Neural progenitor cell (in vitro differentiated cells): ENCODE data around the gene MPPED1. TPM values are rescaled to one million over a fixed set of nuclear protein-coding genes. Genes with fewer than 3 reads are reported as not detected.

ENCODE experiments used
- DNase-seq: peaks from one replicate; pipeline ENCODE4 v3.0.0-alpha.2; 2016; ENCODE audit warnings: low spot score
- H2AFZ ChIP-seq: fragments of 200-600 bp; sonication (generic); replicated peaks from 2 replicates; pipeline ENCODE4 v1.6.1; 2016; ENCODE audit warnings: antibody characterized with exemption
- H3F3A ChIP-seq: fragments of 200-600 bp; sonication (generic); 2 replicates; pipeline ENCODE4 v1.6.1; 2016; ENCODE audit warnings: antibody characterized with exemption, low read depth
- H3K27ac ChIP-seq: fragments of 200-600 bp; sonication (generic); 2 replicates; pipeline ENCODE4 v1.5.1; 2016; ENCODE audit warnings: mild to moderate bottlenecking
- H3K27me3 ChIP-seq: fragments of 200-600 bp; sonication (generic); 2 replicates; pipeline ENCODE4 v1.6.1; 2016; ENCODE audit warnings: mild to moderate bottlenecking, moderate library complexity
- H3K36me3 ChIP-seq: fragments of 200-600 bp; sonication (generic); 2 replicates; pipeline ENCODE4 v1.5.1; 2016
- H3K4me1 ChIP-seq: fragments of 200-600 bp; sonication (generic); 2 replicates; pipeline ENCODE4 v1.6.1; 2016; ENCODE audit warnings: mixed run types
- H3K4me2 ChIP-seq: fragments of 200-600 bp; sonication (generic); 2 replicates; pipeline ENCODE4 v1.6.1; 2016
- H3K4me3 ChIP-seq: fragments of 200-600 bp; sonication (generic); 2 replicates; pipeline ENCODE4 v1.5.1; 2016
- H3K79me2 ChIP-seq: fragments of 200-600 bp; sonication (generic); 2 replicates; pipeline ENCODE4 v1.6.1; 2016; ENCODE audit warnings: low read depth
- H3K9ac ChIP-seq: fragments of 200-600 bp; sonication (generic); 2 replicates; pipeline ENCODE4 v1.6.1; 2016
- H3K9me3 ChIP-seq: fragments of 200-600 bp; sonication (generic); 2 replicates; pipeline ENCODE4 v1.5.1; 2016; ENCODE audit warnings: low read depth
- H4K20me1 ChIP-seq: fragments of 200-600 bp; sonication (generic); 2 replicates; pipeline ENCODE4 v1.6.1; 2016; ENCODE audit warnings: low read depth
- H3K27ac Mint-ChIP-seq: 3 replicates; pipeline ENCODE4 v1.8.0; 2021; ENCODE audit warnings: mixed read lengths
- H3K27me3 Mint-ChIP-seq: 2 replicates; pipeline ENCODE4 v1.8.0; 2022; ENCODE audit warnings: low read depth, mild to moderate bottlenecking, inconsistent platforms, moderate library complexity, mixed read lengths; ENCODE audit not compliant: insufficient read depth
- H3K36me3 Mint-ChIP-seq: 3 replicates; pipeline ENCODE4 v1.8.0; 2021; ENCODE audit warnings: mixed read lengths
- H3K4me1 Mint-ChIP-seq: 3 replicates; pipeline ENCODE4 v1.8.0; 2021; ENCODE audit warnings: mixed read lengths
- H3K4me3 Mint-ChIP-seq: 3 replicates; pipeline ENCODE4 v1.8.0; 2021; ENCODE audit warnings: mild to moderate bottlenecking, moderate library complexity, mixed read lengths
- H3K9me3 Mint-ChIP-seq: 3 replicates; pipeline ENCODE4 v1.8.0; 2020; ENCODE audit warnings: mixed read lengths
- EZH2 ChIP-seq: fragments of 200-600 bp; sonication (generic); IDR thresholded peaks from 2 replicates; pipeline ENCODE4 v1.6.1; 2017; ENCODE audit warnings: antibody characterized with exemption, mild to moderate bottlenecking, moderate library complexity
- EZH2phosphoT487 ChIP-seq: fragments of 200-600 bp; sonication (generic); IDR thresholded peaks from 2 replicates; pipeline ENCODE4 v1.6.1; 2017; ENCODE audit warnings: antibody characterized with exemption
- total RNA-seq: library from RNA; depleted of rRNA; stranded (reverse); fragments of >200 nt; gene quantifications from 2 replicates; pipeline ENCODE4 v1.2.3, GENCODE V29; 2015; ENCODE audit warnings: low replicate concordance
- TF ChIP-seq, protein P1 (sequence below): fragments of 200-600 bp; sonication (generic); IDR thresholded peaks from 2 replicates; pipeline ENCODE4 v1.5.1; 2017; ENCODE audit warnings: antibody characterized with exemption, mild to moderate bottlenecking

Gene MPPED1
- total RNA-seq, 1 donor from 2014 or later: 2.0 TPM

DNA sequence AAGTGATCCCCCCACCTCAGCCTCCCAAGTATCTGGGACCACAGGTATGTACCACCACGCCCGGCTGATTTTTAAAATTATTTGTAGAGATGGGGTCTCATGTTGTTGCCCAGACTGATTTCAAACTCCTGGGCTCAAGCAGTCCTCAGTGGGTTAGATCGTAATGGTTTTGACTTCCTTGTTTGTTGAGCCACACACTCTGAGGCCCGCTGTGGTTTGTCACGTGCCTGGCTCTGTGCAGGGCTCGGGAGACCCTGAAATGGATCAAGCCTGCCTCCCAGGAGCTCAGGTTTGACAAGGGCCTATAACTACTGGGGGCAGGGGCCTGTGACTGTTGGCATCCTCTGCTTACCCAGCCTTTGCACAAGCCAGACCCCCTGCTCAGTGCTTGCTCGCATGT lies 68.1 kb downstream of the MPPED1 start:
- no peak overlapping the region for H3K4me3 Mint-ChIP-seq
- H3K9me3 ChIP-seq: no peaks in the 10 kb centered on the region
- no peaks in the 10 kb centered on the region for H3K79me2 ChIP-seq
- peaks cover 8% of the 10 kb centered on the region for H3K4me1 ChIP-seq
- TF ChIP-seq EZH2phosphoT487 (no peak), EZH2 (no peak)
- TF ChIP-seq, protein P1, sequence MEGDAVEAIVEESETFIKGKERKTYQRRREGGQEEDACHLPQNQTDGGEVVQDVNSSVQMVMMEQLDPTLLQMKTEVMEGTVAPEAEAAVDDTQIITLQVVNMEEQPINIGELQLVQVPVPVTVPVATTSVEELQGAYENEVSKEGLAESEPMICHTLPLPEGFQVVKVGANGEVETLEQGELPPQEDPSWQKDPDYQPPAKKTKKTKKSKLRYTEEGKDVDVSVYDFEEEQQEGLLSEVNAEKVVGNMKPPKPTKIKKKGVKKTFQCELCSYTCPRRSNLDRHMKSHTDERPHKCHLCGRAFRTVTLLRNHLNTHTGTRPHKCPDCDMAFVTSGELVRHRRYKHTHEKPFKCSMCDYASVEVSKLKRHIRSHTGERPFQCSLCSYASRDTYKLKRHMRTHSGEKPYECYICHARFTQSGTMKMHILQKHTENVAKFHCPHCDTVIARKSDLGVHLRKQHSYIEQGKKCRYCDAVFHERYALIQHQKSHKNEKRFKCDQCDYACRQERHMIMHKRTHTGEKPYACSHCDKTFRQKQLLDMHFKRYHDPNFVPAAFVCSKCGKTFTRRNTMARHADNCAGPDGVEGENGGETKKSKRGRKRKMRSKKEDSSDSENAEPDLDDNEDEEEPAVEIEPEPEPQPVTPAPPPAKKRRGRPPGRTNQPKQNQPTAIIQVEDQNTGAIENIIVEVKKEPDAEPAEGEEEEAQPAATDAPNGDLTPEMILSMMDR: no peak
- no peak overlapping the region for H3K27ac Mint-ChIP-seq
- no peaks in the 10 kb centered on the region for H3K36me3 ChIP-seq
- H3K4me3 ChIP-seq: no peak overlapping the region
- H3F3A ChIP-seq: no peaks in the 10 kb centered on the region
- no peaks in the 10 kb centered on the region for H3K27me3 Mint-ChIP-seq
- H3K9ac ChIP-seq: no peak overlapping the region
- no peaks in the 10 kb centered on the region for H3K27me3 ChIP-seq
- H3K4me2 ChIP-seq: no peak overlapping the region
- H3K4me1 Mint-ChIP-seq: peaks cover 11% of the 10 kb centered on the region
- H3K27ac ChIP-seq: no peak overlapping the region
- H4K20me1 ChIP-seq: no peaks in the 10 kb centered on the region
- no peaks in the 10 kb centered on the region for H3K36me3 Mint-ChIP-seq
- no peak for DNase-seq
- no peaks in the 10 kb centered on the region for H3K9me3 Mint-ChIP-seq
- no peak overlapping the region for H2AFZ ChIP-seq

DNA sequence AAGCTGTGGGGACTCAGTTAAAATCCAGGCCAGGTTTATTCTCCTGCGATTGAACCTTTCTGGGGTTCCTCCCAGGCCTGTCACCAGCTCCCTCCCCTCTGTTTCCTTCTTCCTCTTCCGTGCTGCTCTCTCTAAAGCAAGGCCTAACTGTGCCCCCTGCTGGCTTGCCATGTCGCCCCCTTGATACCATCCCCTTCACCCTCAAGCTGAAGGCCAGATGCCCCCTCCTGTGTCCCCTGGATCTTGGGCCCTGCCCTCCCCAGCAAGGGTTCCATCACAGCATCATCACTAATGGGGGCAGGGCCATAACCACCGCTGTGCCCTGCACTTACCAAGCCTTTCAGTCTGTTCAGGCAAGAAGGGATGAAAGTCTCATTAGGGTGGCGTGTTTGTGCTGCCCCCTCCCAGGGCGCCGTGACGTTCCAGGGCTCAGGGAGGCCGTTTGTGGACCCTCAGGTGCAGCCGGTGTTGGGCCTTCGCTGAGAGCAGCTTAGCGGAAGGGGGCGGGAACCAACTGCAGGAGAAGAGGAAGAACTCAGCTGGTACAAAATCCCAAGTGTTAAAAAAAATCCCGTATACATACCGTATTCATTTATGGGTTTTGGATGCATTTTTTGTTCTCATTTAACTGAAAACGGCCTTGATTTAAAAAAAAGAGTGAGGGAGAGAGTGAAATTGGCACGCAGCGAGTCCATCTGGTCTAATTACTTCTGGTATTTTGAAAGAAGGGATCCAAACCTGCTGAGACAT lies 69.9 kb downstream of the MPPED1 start:
- no peak overlapping the region for H3K27ac Mint-ChIP-seq
- peaks cover 11% of the 10 kb centered on the region for H3K4me1 Mint-ChIP-seq
- no peaks in the 10 kb centered on the region for H4K20me1 ChIP-seq

DNA sequence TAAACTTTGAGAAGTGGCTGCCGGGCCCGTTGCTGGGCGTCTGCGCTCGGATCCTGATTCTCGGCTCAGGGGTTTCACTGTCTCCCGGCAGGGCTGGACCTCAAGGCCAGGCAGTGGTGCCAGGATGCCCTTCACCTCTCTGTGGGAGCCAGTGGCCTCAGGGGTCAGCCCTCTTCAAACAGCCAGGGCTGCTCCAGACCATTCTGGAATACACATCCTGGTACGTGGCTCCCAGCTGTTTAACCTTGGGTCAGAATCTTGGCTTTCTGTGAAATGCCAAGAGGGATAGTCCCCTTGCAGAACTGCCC lies 70.5 kb downstream of the MPPED1 start:
- Histone ChIP-seq H3K4me3 (no peak overlapping the region), H3F3A (no peaks in the 10 kb centered on the region), H2AFZ (no peak overlapping the region), H3K9me3 (no peaks in the 10 kb centered on the region), H3K4me1 (peaks cover 8% of the 10 kb centered on the region), H3K79me2 (no peaks in the 10 kb centered on the region), H3K9ac (no peak overlapping the region), H3K36me3 (no peaks in the 10 kb centered on the region), H3K27me3 (no peaks in the 10 kb centered on the region), H3K4me2 (no peak overlapping the region), H3K27ac (no peak overlapping the region), H4K20me1 (no peaks in the 10 kb centered on the region)
- Mint-ChIP-seq H3K4me3 (no peak overlapping the region), H3K27ac (no peak overlapping the region), H3K27me3 (peaks cover 5% of the 10 kb centered on the region), H3K36me3 (no peaks in the 10 kb centered on the region), H3K4me1 (peaks cover 12% of the 10 kb centered on the region), H3K9me3 (no peaks in the 10 kb centered on the region)
- no peak for DNase-seq
- TF ChIP-seq EZH2phosphoT487 (no peak), EZH2 (no peak)
- TF ChIP-seq, protein P1: no peak

More for the DNA sequence above, 69.9 kb downstream of the MPPED1 start:
- Histone ChIP-seq H3K27me3 (no peaks in the 10 kb centered on the region), H3K27ac (no peak overlapping the region), H3K9me3 (no peaks in the 10 kb centered on the region), H2AFZ (no peak overlapping the region), H3K4me2 (peak overlapping the region; percentile 32), H3K4me1 (peaks cover 8% of the 10 kb centered on the region), H3F3A (no peaks in the 10 kb centered on the region), H3K36me3 (no peaks in the 10 kb centered on the region), H3K4me3 (no peak overlapping the region), H3K79me2 (no peaks in the 10 kb centered on the region), H3K9ac (no peak overlapping the region)
- TF ChIP-seq EZH2phosphoT487 (no peak), EZH2 (no peak)
- TF ChIP-seq, protein P1: peak; percentile 31
- Mint-ChIP-seq H3K36me3 (no peaks in the 10 kb centered on the region), H3K4me3 (no peak overlapping the region), H3K27me3 (peaks cover under 1% of the 10 kb centered on the region), H3K9me3 (no peaks in the 10 kb centered on the region)
- DNase-seq: peak; percentile 29
